ENCODE measurements around the gene IGFL3. TPM values are rescaled to one million over a fixed set of nuclear protein-coding genes. Genes with fewer than 3 reads are reported as not detected.
"Not testable (repeated sequence)": the region's sequence is repeated elsewhere in the genome, so short reads cannot be mapped to it uniquely, and the experiment has no call there.

IGFL3 gene
- polyA plus RNA-seq, 3 donors = not detected

GRCh38 chr19:46131485-46132143, 7.1 kb upstream of the IGFL3 start:
- DNase-seq (ENCODE audit: extremely low read depth in 1 of 11, low read depth in 9 of 11, low spot score in 4 of 11) = no peak

GRCh38 chr19:46126086-46126580, 1.6 kb upstream of the IGFL3 start:
- no peak for DNase-seq (ENCODE audit: extremely low read depth in 1 of 11, low read depth in 9 of 11, low spot score in 4 of 11)

- no peak for DNase-seq (ENCODE audit: extremely low read depth in 1 of 11, low read depth in 9 of 11, low spot score in 4 of 11)
Measured at GRCh38 chr19:46125447-46125846, 959 bp upstream of the IGFL3 start.

- no peak for DNase-seq (ENCODE audit: extremely low read depth in 1 of 11, low read depth in 9 of 11, low spot score in 4 of 11)
Measured at GRCh38 chr19:46118136-46118535, 6.4 kb downstream of the IGFL3 start.

- no peak for DNase-seq (ENCODE audit: extremely low read depth in 1 of 11, low read depth in 9 of 11, low spot score in 4 of 11)
Measured at GRCh38 chr19:46116121-46116520, 8.4 kb downstream of the IGFL3 start.

GRCh38 chr19:46115396-46116106, 8.9 kb downstream of the IGFL3 start:
- DNase-seq (ENCODE audit: extremely low read depth in 1 of 11, low read depth in 9 of 11, low spot score in 4 of 11) = no peak

GRCh38 chr19:46113726-46114125, 10.8 kb downstream of the IGFL3 start:
- DNase-seq (ENCODE audit: extremely low read depth in 1 of 11, low read depth in 9 of 11, low spot score in 4 of 11) = no peak

- no peak for DNase-seq (ENCODE audit: extremely low read depth in 1 of 11, low read depth in 9 of 11, low spot score in 4 of 11)
Measured at GRCh38 chr19:46112527-46112926, 12.0 kb downstream of the IGFL3 start.

- no peak for DNase-seq (ENCODE audit: extremely low read depth in 1 of 11, low read depth in 9 of 11, low spot score in 4 of 11)
Measured at GRCh38 chr19:46111376-46111775, 13.1 kb downstream of the IGFL3 start.

- DNase-seq (ENCODE audit: extremely low read depth in 1 of 11, low read depth in 9 of 11, low spot score in 4 of 11) = no peak
Measured at GRCh38 chr19:46109876-46110275, 14.6 kb downstream of the IGFL3 start.

GRCh38 chr19:46107371-46107770, 17.1 kb downstream of the IGFL3 start:
- no peak for DNase-seq (ENCODE audit: extremely low read depth in 1 of 11, low read depth in 9 of 11, low spot score in 4 of 11)

- not testable (repeated sequence) for DNase-seq (ENCODE audit: extremely low read depth in 1 of 11, low read depth in 9 of 11, low spot score in 4 of 11)
Measured at GRCh38 chr19:46102333-46102732, 22.2 kb downstream of the IGFL3 start.

GRCh38 chr19:46101293-46101692, 23.2 kb downstream of the IGFL3 start:
- DNase-seq (ENCODE audit: extremely low read depth in 1 of 11, low read depth in 9 of 11, low spot score in 4 of 11) = no peak

GRCh38 chr19:46100344-46100743, 24.1 kb downstream of the IGFL3 start:
- DNase-seq (ENCODE audit: extremely low read depth in 1 of 11, low read depth in 9 of 11, low spot score in 4 of 11) = no peak

GRCh38 chr19:46090444-46090843, 34.0 kb downstream of the IGFL3 start:
- DNase-seq (ENCODE audit: extremely low read depth in 1 of 11, low read depth in 9 of 11, low spot score in 4 of 11) = no peak

GRCh38 chr19:46089432-46089831, 35.1 kb downstream of the IGFL3 start:
- DNase-seq (ENCODE audit: extremely low read depth in 1 of 11, low read depth in 9 of 11, low spot score in 4 of 11) = no peak

GRCh38 chr19:46088101-46088500, 36.4 kb downstream of the IGFL3 start:
- no peak for DNase-seq (ENCODE audit: extremely low read depth in 1 of 11, low read depth in 9 of 11, low spot score in 4 of 11)

- DNase-seq (ENCODE audit: extremely low read depth in 1 of 11, low read depth in 9 of 11, low spot score in 4 of 11) = no peak
Measured at GRCh38 chr19:46085888-46086287, 38.6 kb downstream of the IGFL3 start.

- DNase-seq (ENCODE audit: extremely low read depth in 1 of 11, low read depth in 9 of 11, low spot score in 4 of 11) = no peak
Measured at GRCh38 chr19:46082728-46083050, 41.8 kb downstream of the IGFL3 start.

- DNase-seq (ENCODE audit: extremely low read depth in 1 of 11, low read depth in 9 of 11, low spot score in 4 of 11) = peak in 2 of 11 donors; percentile 25 to 26
Measured at GRCh38 chr19:46081928-46082727, 42.4 kb downstream of the IGFL3 start.

Measured in renal cortex interstitium (tissue), 11 donors.